ENCODE measurements around the gene BTRC. TPM values are rescaled to one million over a fixed set of nuclear protein-coding genes. Genes with fewer than 3 reads are reported as not detected.

BTRC gene
- total and polyA plus RNA-seq, 2 experiments from 2014 or later: 8.4 to 11.4 TPM

DNA sequence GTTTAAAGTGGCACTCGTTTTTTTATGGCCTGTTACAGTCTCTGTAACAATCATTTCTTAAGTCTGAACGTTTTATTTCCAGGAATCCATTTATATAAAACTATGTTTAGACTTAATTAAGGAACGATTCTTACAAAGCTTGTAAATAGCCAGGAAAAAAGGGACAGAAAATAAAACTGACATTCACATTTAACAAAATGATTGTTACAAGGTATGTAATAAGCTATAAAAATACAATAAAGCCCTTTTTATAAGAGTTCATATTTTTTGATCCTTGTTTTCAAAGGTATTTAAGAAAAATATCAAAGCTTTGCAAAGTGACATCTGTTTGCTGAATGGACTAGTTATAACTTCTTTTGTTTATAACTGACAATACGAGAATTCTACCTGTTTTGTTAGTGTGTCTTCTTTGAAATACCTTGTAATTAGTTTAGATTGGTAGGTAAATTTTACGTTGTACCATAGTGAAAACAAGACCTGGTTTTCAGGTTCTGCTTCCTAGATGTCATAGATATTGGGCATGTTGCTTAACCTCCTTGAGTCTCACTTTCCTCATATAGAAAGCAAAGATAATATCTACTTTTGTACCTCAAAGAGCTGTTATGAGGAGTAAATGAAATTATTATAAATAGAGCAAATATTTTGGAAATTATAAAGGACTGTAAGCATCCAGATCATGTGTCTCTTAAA lies 25.8 kb downstream of the BTRC start:
- Histone ChIP-seq H3K27ac (no peak overlapping the region), H3K4me1 (ENCODE audit: insufficient read depth) (no peaks in the 10 kb centered on the region), H3K9me2 (ENCODE audit: insufficient read depth) (no peaks in the 10 kb centered on the region), H3K4me2 (ENCODE audit: unreplicated experiment) (no peak overlapping the region), H3F3A (ENCODE audit: insufficient read depth) (no peaks in the 10 kb centered on the region), H3K27me3 (replicated peaks; ENCODE audit: insufficient read depth) (no peaks in the 10 kb centered on the region), H2AFZ (no peak overlapping the region), H3K79me2 (ENCODE audit: insufficient read depth) (peaks cover 75% of the 10 kb centered on the region), H3K36me3 (ENCODE audit: low read depth) (no peaks in the 10 kb centered on the region; the same call in 1 of the 2 replicates), H3K4me3 (no peak overlapping the region), H4K20me1 (ENCODE audit: insufficient read depth) (peaks cover 2% of the 10 kb centered on the region; the same call in 1 of the 2 replicates), H3K9ac (no peak overlapping the region), H3K9me3 (ENCODE audit: low read depth) (no peaks in the 10 kb centered on the region)
- no peak for DNase-seq
- in situ Hi-C loops (cut with MboI): no loop called here
- WGBS, 2 experiments (ENCODE audit: low coverage in 1 of 2, low lambda C conversion rate in 2 of 2, missing lambda C conversion rate in 2 of 2): 62 to 67% methylated on average over 5 of the region's 5 CpGs
- TF ChIP-seq EZH2phosphoT487 (IDR thresholded peaks at IDR 0.05; ENCODE audit: insufficient read depth, low read depth) (no peak), EZH2 (IDR thresholded peaks at IDR 0.05; ENCODE audit: insufficient read depth, poor library complexity, severe bottlenecking) (no peak)

DNA sequence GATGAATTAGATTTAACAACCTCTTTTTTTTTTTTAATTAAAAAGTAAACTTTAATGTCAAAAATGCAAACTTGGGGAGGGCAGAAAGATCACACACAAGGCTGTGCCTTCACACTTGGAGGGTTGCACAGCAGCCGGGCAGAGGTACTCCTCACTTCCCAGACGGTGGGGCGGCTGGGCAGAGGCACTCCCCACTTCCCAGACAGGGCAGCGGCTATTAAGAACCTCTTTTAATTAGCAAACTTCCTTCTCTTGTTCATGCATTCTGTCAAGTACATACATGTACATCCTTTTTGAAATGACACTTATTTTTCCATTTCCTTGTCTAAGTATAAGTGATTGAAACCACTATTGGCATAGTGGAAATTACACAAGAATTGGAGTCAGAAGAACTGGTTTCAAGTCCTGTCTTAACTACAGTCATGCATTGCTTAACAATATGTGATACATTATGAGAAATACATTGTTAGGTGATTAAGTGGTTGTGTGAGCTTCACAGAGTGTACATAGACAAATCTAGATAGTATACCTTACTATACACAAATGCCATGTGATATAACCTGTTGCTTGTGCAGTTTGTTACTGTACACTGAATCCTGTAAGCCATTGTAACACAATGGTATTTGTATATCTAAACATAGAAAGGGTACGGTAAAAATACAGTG lies 26.5 kb downstream of the BTRC start:
- WGBS, 2 experiments (ENCODE audit: low coverage in 1 of 2, low lambda C conversion rate in 2 of 2, missing lambda C conversion rate in 2 of 2): 85 to 89% methylated on average over 5 of the region's 5 CpGs

DNA sequence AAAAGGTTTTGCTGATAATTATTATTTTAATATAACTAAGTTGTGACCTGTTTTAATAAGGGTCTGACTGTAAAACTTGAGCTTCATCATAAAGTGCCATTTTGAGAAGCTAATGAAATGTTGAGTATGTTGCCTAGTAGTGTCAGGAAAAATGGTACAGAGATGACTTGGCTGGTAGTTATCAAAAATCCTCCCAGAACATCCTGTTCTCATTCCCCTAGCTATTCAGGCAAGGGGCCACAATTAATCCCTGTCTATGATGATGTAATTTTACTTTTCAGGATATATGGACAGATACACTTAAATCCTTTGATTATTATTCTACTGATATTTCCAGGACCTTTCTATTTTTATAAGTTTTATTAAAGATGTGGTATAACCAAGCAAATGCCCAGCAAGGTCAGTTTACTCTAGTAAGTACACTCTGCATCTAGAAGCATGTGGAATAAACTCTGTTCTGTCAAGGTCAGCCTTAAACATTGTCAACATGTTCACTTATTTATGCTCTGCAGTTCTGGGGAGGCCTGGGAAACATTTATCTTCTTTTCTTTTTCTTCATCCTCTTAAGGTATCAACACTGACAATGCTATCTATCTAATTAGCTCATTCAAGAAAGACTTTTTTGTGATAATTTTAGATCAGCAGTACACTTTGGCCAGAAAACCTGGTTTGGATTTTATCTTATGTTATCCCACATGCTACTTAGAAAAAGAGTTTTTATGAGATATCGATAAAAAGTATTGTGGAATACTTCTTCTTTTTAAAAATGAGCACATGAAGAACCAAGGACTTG lies 32.1 kb downstream of the BTRC start:
- Histone ChIP-seq H3K27me3 (replicated peaks; ENCODE audit: insufficient read depth) (no peaks in the 10 kb centered on the region), H3K27ac (no peak overlapping the region), H3K9me2 (ENCODE audit: insufficient read depth) (no peaks in the 10 kb centered on the region), H3K79me2 (ENCODE audit: insufficient read depth) (peaks cover 61% of the 10 kb centered on the region), H3K9ac (no peak overlapping the region), H3K36me3 (ENCODE audit: low read depth) (no peaks in the 10 kb centered on the region), H4K20me1 (ENCODE audit: insufficient read depth) (no peaks in the 10 kb centered on the region), H3K4me1 (ENCODE audit: insufficient read depth) (no peaks in the 10 kb centered on the region), H2AFZ (no peak overlapping the region), H3K4me2 (ENCODE audit: unreplicated experiment) (no peak overlapping the region), H3K4me3 (no peak overlapping the region), H3F3A (ENCODE audit: insufficient read depth) (no peaks in the 10 kb centered on the region), H3K9me3 (ENCODE audit: low read depth) (no peaks in the 10 kb centered on the region)
- WGBS, 2 experiments (ENCODE audit: low coverage in 1 of 2, low lambda C conversion rate in 2 of 2, missing lambda C conversion rate in 2 of 2): 9 to 15% methylated on average over 1 of the region's 1 CpG
- in situ Hi-C loops (cut with MboI): no loop called here
- no peak for DNase-seq
- TF ChIP-seq EZH2 (IDR thresholded peaks at IDR 0.05; ENCODE audit: insufficient read depth, poor library complexity, severe bottlenecking) (no peak), EZH2phosphoT487 (IDR thresholded peaks at IDR 0.05; ENCODE audit: insufficient read depth, low read depth) (no peak)

More for the DNA sequence above, 26.5 kb downstream of the BTRC start:
- Histone ChIP-seq H3K4me3 (no peak overlapping the region), H3K4me1 (ENCODE audit: insufficient read depth) (no peaks in the 10 kb centered on the region), H4K20me1 (ENCODE audit: insufficient read depth) (peaks cover 2% of the 10 kb centered on the region; the same call in 1 of the 2 replicates), H3K27me3 (replicated peaks; ENCODE audit: insufficient read depth) (no peaks in the 10 kb centered on the region), H3K36me3 (ENCODE audit: low read depth) (no peaks in the 10 kb centered on the region; the same call in 1 of the 2 replicates), H3K9me3 (ENCODE audit: low read depth) (no peaks in the 10 kb centered on the region), H3K4me2 (ENCODE audit: unreplicated experiment) (no peak overlapping the region), H3F3A (ENCODE audit: insufficient read depth) (no peaks in the 10 kb centered on the region), H3K27ac (no peak overlapping the region), H3K9ac (no peak overlapping the region), H3K79me2 (ENCODE audit: insufficient read depth) (peaks cover 77% of the 10 kb centered on the region), H3K9me2 (ENCODE audit: insufficient read depth) (no peaks in the 10 kb centered on the region), H2AFZ (no peak overlapping the region)
- no peak for TF ChIP-seq EZH2 (IDR thresholded peaks at IDR 0.05; ENCODE audit: insufficient read depth, poor library complexity, severe bottlenecking)
- in situ Hi-C loops (cut with MboI): no loop called here
- DNase-seq: peak; percentile 39

DNA sequence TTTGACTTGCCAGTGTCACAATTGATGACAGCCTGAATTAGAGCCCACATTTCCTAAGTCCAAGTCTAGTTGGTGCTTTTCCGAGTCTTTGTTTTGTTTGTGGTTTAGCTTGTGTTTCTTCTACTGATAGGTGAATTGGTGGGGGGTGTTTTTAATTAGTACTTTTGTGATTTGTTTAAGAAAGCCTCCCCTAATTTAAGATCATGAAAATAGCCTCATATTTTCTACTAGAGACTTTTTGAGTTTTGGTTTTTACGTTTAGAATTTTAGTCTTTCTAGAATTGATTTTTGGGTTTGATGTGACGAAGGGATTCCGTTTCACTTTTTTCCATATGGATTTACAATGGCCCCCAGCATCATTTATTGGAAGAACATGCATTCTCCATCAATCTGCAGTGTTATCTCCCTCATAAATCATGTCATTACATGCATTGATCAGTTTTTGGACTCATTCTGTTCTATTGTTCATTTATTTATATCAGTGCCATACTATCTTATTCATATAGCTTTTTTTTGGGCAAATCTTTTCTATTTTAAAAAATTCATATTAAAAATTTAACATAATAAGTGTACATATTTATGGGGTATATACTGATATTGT lies 32.8 kb downstream of the BTRC start:
- DNase-seq: no peak
- H3K36me3 ChIP-seq (ENCODE audit: low read depth): no peaks in the 10 kb centered on the region
- H3K4me1 ChIP-seq (ENCODE audit: insufficient read depth): no peaks in the 10 kb centered on the region
- H3K9ac ChIP-seq: no peak overlapping the region
- in situ Hi-C loops (cut with MboI): no loop called here
- no peaks in the 10 kb centered on the region for H3K9me2 ChIP-seq (ENCODE audit: insufficient read depth)
- no peak overlapping the region for H3K4me3 ChIP-seq
- H3K27ac ChIP-seq: no peak overlapping the region
- H3K9me3 ChIP-seq (ENCODE audit: low read depth): no peaks in the 10 kb centered on the region
- no peak overlapping the region for H3K4me2 ChIP-seq (ENCODE audit: unreplicated experiment)
- peaks cover 64% of the 10 kb centered on the region for H3K79me2 ChIP-seq (ENCODE audit: insufficient read depth)
- H4K20me1 ChIP-seq (ENCODE audit: insufficient read depth): no peaks in the 10 kb centered on the region
- H2AFZ ChIP-seq: no peak overlapping the region
- TF ChIP-seq EZH2 (IDR thresholded peaks at IDR 0.05; ENCODE audit: insufficient read depth, poor library complexity, severe bottlenecking) (no peak), EZH2phosphoT487 (IDR thresholded peaks at IDR 0.05; ENCODE audit: insufficient read depth, low read depth) (no peak)
- no peaks in the 10 kb centered on the region for H3F3A ChIP-seq (ENCODE audit: insufficient read depth)
- no peaks in the 10 kb centered on the region for H3K27me3 ChIP-seq (replicated peaks; ENCODE audit: insufficient read depth)
- WGBS, 2 experiments (ENCODE audit: low coverage in 1 of 2, low lambda C conversion rate in 2 of 2, missing lambda C conversion rate in 2 of 2): 72 to 75% methylated on average over 4 of the region's 4 CpGs
